Caco-2 (cell line): ENCODE measurements around the gene MLLT10. TPM values are rescaled to one million over a fixed set of nuclear protein-coding genes. Genes with fewer than 3 reads are reported as not detected.

Source experiments
- BruUV-seq: library from RNA; stranded (reverse); fragments of 400-500 nt; replicated peaks from 2 replicates; lab custom pipeline; 2021; lab: Mats Ljungman, UMichigan
- CTCF ChIA-PET: fragments of 300-600 bp; sonication (Branson Sonifier 250); formaldehyde crosslinking; loops from one replicate; lab custom pipeline; 2022; ENCODE audit warnings: antibody characterized with exemption; lab: Charles Lee
- POLR2A ChIA-PET: fragments of 300-600 bp; sonication (Branson Sonifier 250); formaldehyde crosslinking; loops from one replicate; lab custom pipeline; 2022; ENCODE audit warnings: antibody characterized with exemption; lab: Charles Lee
- DNase-seq, 2 experiments: peaks; one replicate each; pipeline versions ENCODE4 v3.0.0 to v3.0.0-alpha.2; 2020 to 2022
- H3K27me3 ChIP-seq: replicated peaks from 2 replicates; pipeline ENCODE4 v1.6.0; 2011; ENCODE audit warnings: low read length; ENCODE audit not compliant: control insufficient read depth, insufficient read depth
- H3K36me3 ChIP-seq: 2 replicates; pipeline ENCODE4 v1.5.1; 2011; ENCODE audit warnings: low read length; ENCODE audit not compliant: control insufficient read depth, insufficient read depth
- H3K4me1 ChIP-seq: fragments of 250-450 bp; sonication (Bioruptor Pico); 2 replicates; pipeline ENCODE4 v1.5.1; 2020; ENCODE audit warnings: mild to moderate bottlenecking
- H3K4me3 ChIP-seq: 2 replicates; pipeline ENCODE4 v1.5.1; 2011; ENCODE audit warnings: low read depth, mild to moderate bottlenecking, control low read depth, low read length
- H3K9me3 ChIP-seq: fragments of 250-450 bp; sonication (Bioruptor Pico); 2 replicates; pipeline ENCODE4 v1.5.1; 2020; ENCODE audit warnings: mild to moderate bottlenecking, moderate library complexity
- H3K27ac Mint-ChIP-seq: one replicate; pipeline ENCODE4 v1.8.0; 2022; ENCODE audit warnings: mixed read lengths; ENCODE audit not compliant: unreplicated experiment
- H3K27me3 Mint-ChIP-seq: one replicate; pipeline ENCODE4 v1.8.0; 2022; ENCODE audit warnings: mixed read lengths; ENCODE audit not compliant: insufficient read depth, unreplicated experiment
- H3K36me3 Mint-ChIP-seq: one replicate; pipeline ENCODE4 v1.8.0; 2022; ENCODE audit warnings: mild to moderate bottlenecking, mixed read lengths; ENCODE audit not compliant: insufficient read depth, unreplicated experiment
- H3K4me1 Mint-ChIP-seq: one replicate; pipeline ENCODE4 v1.8.0; 2022; ENCODE audit warnings: low read depth, mixed read lengths; ENCODE audit not compliant: unreplicated experiment
- H3K4me3 Mint-ChIP-seq: one replicate; pipeline ENCODE4 v1.8.0; 2022; ENCODE audit warnings: mild to moderate bottlenecking, moderate library complexity, mixed read lengths; ENCODE audit not compliant: unreplicated experiment
- H3K9me3 Mint-ChIP-seq: one replicate; pipeline ENCODE4 v1.8.0; 2022; ENCODE audit warnings: mixed read lengths; ENCODE audit not compliant: unreplicated experiment
- CTCF ChIP-seq, 2 experiments: fragments of 200-600 bp in 1 of 2; IDR thresholded peaks; 1 replicate in 1 of 2; 2 replicates in 1 of 2; pipeline versions ENCODE4 v1.5.1 to v1.8.0; 2011 to 2022; ENCODE audit warnings: antibody characterized with exemption in 1 of 2, control low read depth in 1 of 2, inconsistent platforms in 1 of 2, low read depth in 1 of 2, low read length in 1 of 2, mild to moderate bottlenecking in 1 of 2, moderate library complexity in 1 of 2; ENCODE audit not compliant: insufficient read depth in 1 of 2, severe bottlenecking in 1 of 2, unreplicated experiment in 1 of 2
- intact Hi-C: fragments of 100-400 bp; cut with micrococcal nuclease; formaldehyde crosslinking; loops from one replicate; pipeline ENCODE4 v1.10.0; 2022; ENCODE audit not compliant: unreplicated experiment
- total RNA-seq: library from RNA; stranded (reverse); gene quantifications from 2 replicates; pipeline ENCODE4 v1.2.3, GENCODE V29; 2022

Gene MLLT10
- total RNA-seq, 1 experiment from 2014 or later = 84.3 TPM

GRCh38 chr10:21493784-21494183, 40.2 kb upstream of the MLLT10 start:
- DNase-seq = no peak
- Mint-ChIP-seq H3K27ac (no peak overlapping the region), H3K27me3 (no peaks in the 10 kb centered on the region), H3K36me3 (no peaks in the 10 kb centered on the region), H3K4me3 (peak overlapping the region; percentile 85), H3K9me3 (no peaks in the 10 kb centered on the region), H3K4me1 (peaks cover under 1% of the 10 kb centered on the region)
- BruUV-seq = no TSS peak
- POLR2A ChIA-PET = interaction anchor here (0.6 kb wide), 1 partner anchor 129 kb away, joined by 5 read pairs; no protein-coding TSS in a partner anchor
- H3K27me3 ChIP-seq = no peaks in the 10 kb centered on the region
- H3K36me3 ChIP-seq = no peaks in the 10 kb centered on the region
- no peak for TF ChIP-seq CTCF (IDR thresholded peaks at IDR 0.05; ENCODE audit: insufficient read depth in 1 of 2, low read depth in 1 of 2, low read length in 1 of 2, severe bottlenecking in 1 of 2, unreplicated experiment in 1 of 2)
- no peaks in the 10 kb centered on the region for H3K9me3 ChIP-seq
- intact Hi-C loops = loop anchor here (2.0 to 10.0 kb wide), 2 partner anchors 321 to 635 kb away; no protein-coding TSS in a partner anchor
- CTCF ChIA-PET = interaction anchor here (0.6 to 1.0 kb wide), 3 partner anchors 200 to 215 kb away, joined by 3 to 7 read pairs (median 3); no protein-coding TSS in a partner anchor
- H3K4me1 ChIP-seq = no peaks in the 10 kb centered on the region
- H3K4me3 ChIP-seq = no peak overlapping the region

GRCh38 chr10:21494191-21495001, 39.6 kb upstream of the MLLT10 start:
- H3K36me3 ChIP-seq = no peaks in the 10 kb centered on the region
- intact Hi-C loops = loop anchor here (1.0 to 10.0 kb wide), 8 partner anchors 40 to 636 kb away; partner anchors contain the start of gene MLLT10
- H3K9me3 ChIP-seq = no peaks in the 10 kb centered on the region
- H3K27me3 Mint-ChIP-seq = no peaks in the 10 kb centered on the region
- H3K27me3 ChIP-seq = no peaks in the 10 kb centered on the region
- TF ChIP-seq CTCF (IDR thresholded peaks at IDR 0.05; ENCODE audit: insufficient read depth in 1 of 2, low read depth in 1 of 2, low read length in 1 of 2, severe bottlenecking in 1 of 2, unreplicated experiment in 1 of 2) = peak in 1 of 2 experiments; percentile 39
- POLR2A ChIA-PET = interaction anchor here (0.6 kb wide), 1 partner anchor 128 kb away, joined by 5 read pairs; no protein-coding TSS in a partner anchor
- no peaks in the 10 kb centered on the region for H3K9me3 Mint-ChIP-seq
- BruUV-seq = no TSS peak
- no peaks in the 10 kb centered on the region for H3K4me1 ChIP-seq
- H3K4me1 Mint-ChIP-seq = no peaks in the 10 kb centered on the region
- H3K27ac Mint-ChIP-seq = no peak overlapping the region
- CTCF ChIA-PET = interaction anchor here (0.5 to 1.0 kb wide), 5 partner anchors 16 to 215 kb away, joined by 3 to 7 read pairs (median 3); no protein-coding TSS in a partner anchor
- H3K36me3 Mint-ChIP-seq = no peaks in the 10 kb centered on the region
- H3K4me3 Mint-ChIP-seq = peak overlapping the region; percentile 85
- H3K4me3 ChIP-seq = peak overlapping the region; percentile 92
- DNase-seq = peak; percentile 58 to 60
